ENCODE results near the gene UTS2B. TPM values are rescaled to one million over a fixed set of nuclear protein-coding genes. Genes with fewer than 3 reads are reported as not detected.
A peak's percentile ranks its signal among the peaks of the same experiment; 100 is the strongest.
"Not testable (repeated sequence)": the region's sequence is repeated elsewhere in the genome, so short reads cannot be mapped to it uniquely, and the experiment has no call there.

The UTS2B gene
- total RNA-seq, 4 donors from 2014 or later = 0.27 to 3.4 (median 2.2) TPM; not detected in 1

DNA sequence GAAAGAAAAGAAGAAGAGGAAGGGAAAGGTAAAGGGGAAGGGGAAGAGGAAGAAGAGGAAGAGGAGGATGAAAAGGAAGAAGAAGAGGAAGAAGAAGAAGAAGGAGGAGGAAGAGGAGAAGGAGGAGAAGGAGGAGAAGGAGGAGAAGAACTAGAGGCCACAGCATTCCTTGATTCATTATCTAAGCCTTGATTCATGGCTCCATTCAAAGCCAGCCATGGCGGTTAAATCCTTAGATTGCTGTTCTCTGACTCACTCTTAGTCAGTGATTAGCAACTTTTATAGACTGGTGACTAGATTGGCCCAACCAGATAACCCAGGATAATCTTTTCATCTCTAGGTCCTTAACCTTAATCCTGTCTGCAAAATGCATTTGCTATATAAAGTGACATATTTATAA, 83.7 kb downstream of the UTS2B start:
- Histone ChIP-seq H3K27ac (no peak overlapping the region), H3K36me3 (no peaks in the 10 kb centered on the region), H3K9me3 (no peaks in the 10 kb centered on the region), H3K4me3 (no peak overlapping the region), H3K27me3 (no peaks in the 10 kb centered on the region), H3K4me1 (no peaks in the 10 kb centered on the region)
- intact Hi-C loops (cut with DNase I; ENCODE audit: low total_unique reads) (no loop called here), in situ Hi-C loops (cut with MboI; ENCODE audit: low pct_ligation_motif_present in 1 of 4, low pct_unique_long_range_greater_than_20kb in 1 of 4, low sequenced_read_pairs in 3 of 4) (no loop called here)
- TF ChIP-seq EP300 (IDR thresholded peaks at IDR 0.05; ENCODE audit: low read depth) (no peak), CTCF (IDR thresholded peaks at IDR 0.05) (no peak), POLR2AphosphoS5 (IDR thresholded peaks at IDR 0.05) (no peak), POLR2A (IDR thresholded peaks at IDR 0.05) (no peak)
- 60 to 68% methylated on average over 1 of the region's 1 CpG for WGBS, 2 donors (ENCODE audit: low coverage in 1 of 2)
- DNase-seq = no peak

- 70 to 71% methylated on average over 4 to 5 of the region's 5 CpGs for whole genome bisulfite sequencing, 2 donors (ENCODE audit: low coverage in 1 of 2)
Measured at GRCh38 chr3:191246034-191246433, 84.3 kb downstream of the UTS2B start.

GRCh38 chr3:191244242-191244867, 86.0 kb downstream of the UTS2B start:
- peak; percentile 29 to 49 (median 40) for TF ChIP-seq CTCF (IDR thresholded peaks at IDR 0.05)
- TF ChIP-seq EP300 (IDR thresholded peaks at IDR 0.05; ENCODE audit: low read depth) = no peak
- H3K9me3 ChIP-seq = no peaks in the 10 kb centered on the region
- no peaks in the 10 kb centered on the region for H3K4me1 ChIP-seq
- H3K4me3 ChIP-seq = no peak overlapping the region
- H3K27me3 ChIP-seq = no peaks in the 10 kb centered on the region
- no peak overlapping the region for H3K27ac ChIP-seq
- H3K36me3 ChIP-seq = no peaks in the 10 kb centered on the region
- intact Hi-C loops (cut with DNase I; ENCODE audit: low total_unique reads) = no loop called here
- WGBS, 2 donors (ENCODE audit: low coverage in 1 of 2) = 14 to 16% methylated on average over 2 of the region's 2 CpGs
- no peak for DNase-seq
- in situ Hi-C loops (cut with MboI; ENCODE audit: low pct_ligation_motif_present in 1 of 4, low pct_unique_long_range_greater_than_20kb in 1 of 4, low sequenced_read_pairs in 3 of 4) = no loop called here

More at GRCh38 chr3:191246034-191246433, 84.3 kb downstream of the UTS2B start:
- H3K27ac ChIP-seq; H3K27me3 ChIP-seq; H3K4me3 ChIP-seq; in situ Hi-C loops (cut with MboI; ENCODE audit: low pct_ligation_motif_present in 1 of 4, low pct_unique_long_range_greater_than_20kb in 1 of 4, low sequenced_read_pairs in 3 of 4); H3K4me1 ChIP-seq; H3K9me3 ChIP-seq; H3K36me3 ChIP-seq; intact Hi-C loops (cut with DNase I; ENCODE audit: low total_unique reads): not testable (repeated sequence)
- DNase-seq = peak; percentile 21

DNA sequence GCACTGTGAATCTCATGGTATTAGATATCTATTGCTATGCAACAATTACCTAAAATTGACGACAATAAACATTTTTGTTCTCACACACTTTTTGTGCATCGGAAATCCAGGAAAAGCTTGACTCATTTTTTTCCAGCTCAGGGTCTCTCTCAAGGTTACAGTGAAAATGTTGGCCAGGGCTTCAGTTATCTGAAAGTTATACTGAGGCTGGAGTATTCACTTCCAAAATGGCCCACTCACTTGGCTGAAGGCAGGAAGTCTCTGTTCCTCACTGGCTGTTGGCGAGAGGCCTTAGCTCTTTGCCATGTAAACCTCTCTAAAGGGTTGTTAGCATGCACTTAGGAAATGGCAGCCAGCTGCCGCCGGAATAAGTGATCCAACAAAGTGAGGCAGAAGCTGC, 89.8 kb downstream of the UTS2B start:
- Histone ChIP-seq H3K4me3 (no peak overlapping the region), H3K4me1 (no peaks in the 10 kb centered on the region), H3K9me3 (no peaks in the 10 kb centered on the region), H3K27me3 (no peaks in the 10 kb centered on the region), H3K36me3 (no peaks in the 10 kb centered on the region), H3K27ac (no peak overlapping the region)
- DNase-seq = no peak
- TF ChIP-seq POLR2AphosphoS5 (IDR thresholded peaks at IDR 0.05) (no peak), POLR2A (IDR thresholded peaks at IDR 0.05) (no peak), EP300 (IDR thresholded peaks at IDR 0.05; ENCODE audit: low read depth) (no peak), CTCF (IDR thresholded peaks at IDR 0.05) (no peak)
- in situ Hi-C loops (cut with MboI; ENCODE audit: low pct_ligation_motif_present in 1 of 4, low pct_unique_long_range_greater_than_20kb in 1 of 4, low sequenced_read_pairs in 3 of 4) = no loop called here
- 94 to 96% methylated on average over 2 to 5 of the region's 5 CpGs for WGBS, 2 donors (ENCODE audit: low coverage in 1 of 2)
- intact Hi-C loops (cut with DNase I; ENCODE audit: low total_unique reads) = no loop called here

All from transverse colon (tissue), 4 donors.